HCT116 (cell line): Measurements from ENCODE around the gene LRRC56. TPM values are rescaled to one million over a fixed set of nuclear protein-coding genes. Genes with fewer than 3 reads are reported as not detected.
A peak's percentile ranks its signal among the peaks of the same experiment; 100 is the strongest.

Experiments
- ATF3 ChIP-seq: IDR thresholded peaks from 2 replicates; pipeline ENCODE4 v1.6.1; 2012
- CBX3 ChIP-seq: IDR thresholded peaks from 2 replicates; pipeline ENCODE4 v1.6.1; 2012; ENCODE audit warnings: low read depth
- CEBPB ChIP-seq: IDR thresholded peaks from 2 replicates; pipeline ENCODE4 v1.6.1; 2012; ENCODE audit warnings: low read depth
- ELF1 ChIP-seq: IDR thresholded peaks from 2 replicates; pipeline ENCODE4 v1.6.1; 2012; ENCODE audit warnings: low read depth, borderline replicate concordance
- EZH2phosphoT487 ChIP-seq: fragments of 200-600 bp; IDR thresholded peaks from 2 replicates; pipeline ENCODE4 v1.6.1; 2018; ENCODE audit warnings: antibody characterized with exemption, borderline replicate concordance
- JUND ChIP-seq: IDR thresholded peaks from 2 replicates; pipeline ENCODE4 v1.6.1; 2012
- MAX ChIP-seq: IDR thresholded peaks from 2 replicates; pipeline ENCODE4 v1.6.1; 2012
- POLR2A ChIP-seq: IDR thresholded peaks from 2 replicates; pipeline ENCODE4 v1.7.0; 2011; ENCODE audit warnings: borderline replicate concordance; ENCODE audit not compliant: insufficient read depth, insufficient read length; ENCODE audit errors: extremely low read depth
- POLR2AphosphoS5 ChIP-seq: IDR thresholded peaks from 2 replicates; pipeline ENCODE4 v1.6.1; 2011; ENCODE audit warnings: mild to moderate bottlenecking, low read depth, low read length, moderate library complexity
- REST ChIP-seq: IDR thresholded peaks from 2 replicates; pipeline ENCODE4 v1.6.1; 2012; ENCODE audit warnings: low read depth
- SIN3A ChIP-seq: IDR thresholded peaks from 2 replicates; pipeline ENCODE4 v1.6.1; 2012; ENCODE audit warnings: low read depth
- TCF7L2 ChIP-seq: IDR thresholded peaks from 2 replicates; pipeline ENCODE4 v1.7.0; 2011; ENCODE audit warnings: borderline replicate concordance, inconsistent platforms; ENCODE audit not compliant: insufficient read depth, insufficient read length; ENCODE audit errors: extremely low read depth
- ZNF274 ChIP-seq: fragments of 200-500 bp; sonication (Bioruptor generic); IDR thresholded peaks from 2 replicates; pipeline ENCODE4 v1.6.1; 2014; ENCODE audit warnings: mild to moderate bottlenecking, low read depth, low read length, inconsistent platforms
- total RNA-seq: library from RNA; stranded (reverse); gene quantifications from one replicate; pipeline ENCODE4 v1.2.1, GENCODE V29; 2021; ENCODE audit not compliant: unreplicated experiment

LRRC56 gene
- total RNA-seq, 1 experiment from 2014 or later = 9.1 TPM

GRCh38 chr11:518463-519202 is 18.7 kb upstream of the LRRC56 start (continued):
- TF ChIP-seq EZH2phosphoT487 (no peak), ZNF274 (no peak), CEBPB (no peak), POLR2A (no peak), ELF1 (no peak), JUND (peak; percentile 41; the same call in 1 of the 2 replicates), SIN3A (0 out of 2 replicates have a peak, but pooled peaks have one; percentile 24), CBX3 (peak; percentile 90), MAX (peak; percentile 80), POLR2AphosphoS5 (peak; percentile 43; the same call in 1 of the 2 replicates), ATF3 (no peak), REST (no peak), TCF7L2 (peak; percentile 6)
- TF ChIP-seq, all 23 proteins: peak for 13
